GM18873 (cell line): ENCODE data around the gene MED8.

Source experiments
- ATAC-seq: cut with Tn5 transposase; IDR thresholded peaks from one replicate; pipeline ENCODE4 v1.9.1; 2021; ENCODE audit warnings: mild to moderate bottlenecking, moderate library complexity, moderate number of reproducible peaks; ENCODE audit not compliant: unreplicated experiment, low FRiP score

The MED8 gene

GRCh38 chr1:43389326-43390313 is at the start of gene MED8, which contains the start of gene SZT2:
TSS of gene MED8 (minus strand) at chr1:43389800. CDS start at chr1:43389764, 36 bp downstream.
TSS of gene SZT2 (plus strand) at chr1:43389899. CDS start at chr1:43389969, 70 bp downstream.
- peak; percentile 79 for ATAC-seq

- no peak for ATAC-seq
These were observed 49.5 kb upstream of the MED8 start for GRCh38 chr1:43438953-43439581.

- ATAC-seq: no peak
These were observed 49.0 kb upstream of the MED8 start for GRCh38 chr1:43438576-43438952.

- ATAC-seq: no peak
These were observed 48.4 kb upstream of the MED8 start for GRCh38 chr1:43438006-43438405.

GRCh38 chr1:43437031-43437973 is 47.7 kb upstream of the MED8 start:
- ATAC-seq: no peak

GRCh38 chr1:43436371-43436770 is 46.8 kb upstream of the MED8 start:
- ATAC-seq: no peak

GRCh38 chr1:43435146-43436145 is 45.8 kb upstream of the MED8 start:
- no peak for ATAC-seq

GRCh38 chr1:43434256-43434655 is 44.7 kb upstream of the MED8 start:
- no peak for ATAC-seq

GRCh38 chr1:43432907-43433306 is 43.3 kb upstream of the MED8 start:
- no peak for ATAC-seq

GRCh38 chr1:43432171-43432860 is 42.7 kb upstream of the MED8 start:
- ATAC-seq: no peak

GRCh38 chr1:43431676-43432075 is 42.1 kb upstream of the MED8 start:
- no peak for ATAC-seq

GRCh38 chr1:43430831-43431230 is 41.2 kb upstream of the MED8 start:
- no peak for ATAC-seq

- ATAC-seq: no peak
These were observed 38.3 kb upstream of the MED8 start for GRCh38 chr1:43427941-43428340.

- no peak for ATAC-seq
These were observed 37.9 kb upstream of the MED8 start for GRCh38 chr1:43427524-43427923.

- no peak for ATAC-seq
These were observed 36.6 kb upstream of the MED8 start for GRCh38 chr1:43426221-43426620.

GRCh38 chr1:43425045-43425444 is 35.4 kb upstream of the MED8 start:
- no peak for ATAC-seq

- no peak for ATAC-seq
These were observed 34.3 kb upstream of the MED8 start for GRCh38 chr1:43423672-43424550.
